KBM-7 (cell line): ENCODE data around the gene RNF166.

Source experiments
- DNase-seq: peaks from one replicate; pipeline ENCODE4 v3.0.0-alpha.2; 2015
- in situ Hi-C: fragments of 300-500 bp; cut with MboI; formaldehyde crosslinking; loops from 2 replicates; pipeline ENCODE4 v1.14.3; 2020; ENCODE audit warnings: low sequenced_read_pairs, low pct_unique_long_range_greater_than_20kb, mixed read lengths

The RNF166 gene

GRCh38 chr16:88739977-88740726, 33.9 kb upstream of the RNF166 start:
- in situ Hi-C loops: no loop called here
- no peak for DNase-seq

GRCh38 chr16:88739139-88739976, 33.1 kb upstream of the RNF166 start:
- no peak for DNase-seq
- in situ Hi-C loops: no loop called here

GRCh38 chr16:88738151-88739084, 32.2 kb upstream of the RNF166 start:
- in situ Hi-C loops: no loop called here
- no peak for DNase-seq

- peak; percentile 73 for DNase-seq
- in situ Hi-C loops: no loop called here
Observed at GRCh38 chr16:88737298-88738150, 31.3 kb upstream of the RNF166 start.

- no peak for DNase-seq
- in situ Hi-C loops: no loop called here
Observed at GRCh38 chr16:88736496-88736895, 30.3 kb upstream of the RNF166 start.

GRCh38 chr16:88736088-88736487, 29.9 kb upstream of the RNF166 start:
- in situ Hi-C loops: no loop called here
- no peak for DNase-seq

- in situ Hi-C loops: no loop called here
- no peak for DNase-seq
Observed at GRCh38 chr16:88735616-88736015, 29.4 kb upstream of the RNF166 start.

- in situ Hi-C loops: no loop called here
- DNase-seq: no peak
Observed at GRCh38 chr16:88735121-88735520, 28.9 kb upstream of the RNF166 start.

GRCh38 chr16:88734361-88734728, 28.1 kb upstream of the RNF166 start:
- no peak for DNase-seq
- in situ Hi-C loops: no loop called here

- in situ Hi-C loops: no loop called here
- DNase-seq: no peak
Observed at GRCh38 chr16:88733630-88734360, 27.6 kb upstream of the RNF166 start.

GRCh38 chr16:88732961-88733294, 26.7 kb upstream of the RNF166 start:
- in situ Hi-C loops: no loop called here
- no peak for DNase-seq

- no peak for DNase-seq
- in situ Hi-C loops: no loop called here
Observed at GRCh38 chr16:88732172-88732960, 26.2 kb upstream of the RNF166 start.

GRCh38 chr16:88731699-88732098, 25.5 kb upstream of the RNF166 start:
- in situ Hi-C loops: no loop called here
- no peak for DNase-seq

- in situ Hi-C loops: no loop called here
- DNase-seq: no peak
Observed at GRCh38 chr16:88730632-88731607, 24.7 kb upstream of the RNF166 start.

GRCh38 chr16:88727871-88728270, 21.7 kb upstream of the RNF166 start:
- in situ Hi-C loops: no loop called here
- DNase-seq: no peak

- in situ Hi-C loops: no loop called here
- no peak for DNase-seq
Observed at GRCh38 chr16:88726981-88727380, 20.8 kb upstream of the RNF166 start.

GRCh38 chr16:88726408-88726749, 20.2 kb upstream of the RNF166 start:
- in situ Hi-C loops: no loop called here
- no peak for DNase-seq
